GM21360 (cell line): ENCODE results near the gene FAM107B.

Experiments
- ATAC-seq: cut with Tn5 transposase; IDR thresholded peaks from one replicate; pipeline ENCODE4 v1.9.1; 2021; ENCODE audit warnings: mild to moderate bottlenecking, moderate library complexity; ENCODE audit not compliant: unreplicated experiment

Gene FAM107B

DNA sequence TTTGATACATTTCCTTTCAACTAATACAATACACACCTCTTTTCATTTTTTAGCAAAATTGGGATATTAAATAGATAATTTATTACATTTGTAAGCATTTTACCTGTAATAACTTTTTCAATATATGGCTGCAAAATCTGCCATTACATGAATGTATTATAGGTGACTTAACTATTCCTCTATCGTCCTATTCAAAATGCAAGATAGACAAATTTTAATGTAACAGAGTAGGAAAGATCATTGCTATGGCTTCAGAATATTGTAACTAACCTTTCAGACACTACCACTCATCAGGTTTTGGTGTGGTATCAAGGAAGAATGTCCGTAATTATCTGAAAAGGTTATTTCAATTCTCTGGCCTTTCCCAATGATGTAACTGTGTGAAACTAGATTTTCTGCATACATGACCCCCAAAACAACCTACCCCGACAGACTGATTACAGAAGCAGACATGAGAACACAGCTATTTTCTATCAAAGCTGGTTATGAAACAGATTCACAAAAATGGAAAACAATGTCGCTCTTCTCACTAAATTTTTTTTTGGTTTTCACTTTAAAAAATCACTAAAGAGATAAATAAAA, 211.2 kb downstream of the FAM107B start:
- no peak for ATAC-seq

DNA sequence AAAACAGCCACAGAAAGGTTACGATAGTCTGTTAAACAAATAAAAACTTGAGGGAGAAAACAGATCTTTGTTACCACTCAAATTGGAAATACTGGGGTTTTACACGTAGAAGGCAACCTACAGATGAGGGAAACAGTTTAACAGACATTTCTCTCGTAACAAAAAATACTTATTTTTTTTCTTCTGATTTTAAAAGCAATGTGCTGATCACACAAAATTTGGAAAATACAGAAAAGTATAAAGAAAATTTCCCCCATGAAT, 211.7 kb downstream of the FAM107B start:
- ATAC-seq, result no peak

DNA sequence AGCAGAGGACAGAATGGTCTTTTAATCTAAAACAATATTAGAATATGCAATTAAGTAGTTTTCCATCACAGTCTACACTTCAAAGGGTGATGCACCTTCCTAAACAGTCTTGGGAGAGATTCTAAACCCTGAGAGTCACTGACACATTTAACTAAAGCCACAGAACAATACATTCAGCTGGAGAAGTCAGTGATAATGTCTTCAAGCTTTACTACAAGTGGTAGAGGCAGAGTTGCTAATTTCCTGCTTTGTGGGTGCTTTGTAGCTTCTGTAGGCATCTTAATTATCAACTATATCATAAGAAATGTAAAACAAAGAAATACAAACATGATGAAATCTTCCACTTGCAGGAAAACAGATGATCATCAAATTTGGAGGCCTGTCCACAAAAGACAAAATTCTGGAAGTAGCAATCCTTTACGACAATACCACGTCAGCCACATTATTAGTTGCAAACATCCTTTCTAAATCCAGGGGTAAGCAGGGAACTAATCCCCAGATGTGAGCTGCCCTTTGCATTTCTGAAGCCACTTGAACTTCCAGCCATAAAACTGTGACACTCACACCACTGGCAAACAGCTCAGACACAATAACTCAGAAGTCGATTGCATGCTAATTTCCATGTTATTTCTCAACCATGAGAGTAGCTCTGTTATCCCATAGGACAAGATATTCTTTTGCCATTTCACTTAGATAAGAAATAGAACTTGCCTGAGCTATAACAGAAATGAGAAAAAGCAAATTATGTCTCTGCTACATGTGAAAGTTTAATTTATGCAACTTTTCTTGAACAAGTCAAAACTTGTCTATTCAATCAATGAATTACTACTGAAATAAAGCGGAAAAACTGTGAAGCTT, 212.2 kb downstream of the FAM107B start:
- ATAC-seq, result no peak

DNA sequence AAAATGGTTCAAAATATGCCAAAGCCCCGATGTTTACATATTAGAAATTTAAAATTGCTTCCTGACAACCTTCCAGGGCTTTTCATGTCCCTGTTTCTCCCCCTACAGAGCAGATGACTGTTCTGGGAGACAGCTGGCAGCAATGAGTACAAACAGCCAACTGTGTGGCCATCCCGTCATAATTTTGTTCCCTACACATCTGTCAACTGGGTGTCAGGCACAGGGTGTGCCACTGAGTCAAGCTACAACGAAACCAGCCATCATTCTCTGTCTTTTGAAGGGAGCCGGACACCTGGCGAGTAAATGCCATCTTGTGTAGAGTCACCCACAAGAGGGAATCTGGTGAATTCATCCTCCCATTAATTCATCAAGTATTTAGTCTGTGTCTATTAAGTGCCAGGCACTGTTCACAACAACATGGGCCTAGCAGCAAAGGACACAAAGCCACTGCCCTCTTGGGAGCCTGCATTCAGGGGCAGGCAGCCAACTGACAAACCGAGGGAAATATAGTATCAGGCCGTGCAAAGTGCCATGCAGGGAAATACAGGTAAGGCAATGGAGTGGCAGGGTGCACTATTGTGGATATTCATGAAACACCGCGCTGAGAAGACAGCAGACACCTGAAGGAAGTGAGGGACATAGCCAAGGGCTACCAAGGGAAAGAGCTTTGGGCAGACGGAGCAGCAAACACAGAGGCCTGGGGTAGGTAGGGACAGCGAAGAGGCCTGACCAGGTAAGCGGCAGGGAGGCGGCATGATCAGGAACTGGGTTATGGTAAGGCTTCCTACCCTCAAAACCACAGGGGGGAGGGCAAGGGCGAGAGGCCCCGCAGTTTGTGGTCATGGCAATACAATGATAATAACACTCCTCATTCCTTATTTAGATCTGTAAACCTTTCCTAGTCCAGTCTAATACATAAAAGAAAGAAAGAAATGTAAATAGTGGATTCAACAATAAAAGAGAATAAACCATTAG, 213.6 kb downstream of the FAM107B start:
- ATAC-seq, result no peak

DNA sequence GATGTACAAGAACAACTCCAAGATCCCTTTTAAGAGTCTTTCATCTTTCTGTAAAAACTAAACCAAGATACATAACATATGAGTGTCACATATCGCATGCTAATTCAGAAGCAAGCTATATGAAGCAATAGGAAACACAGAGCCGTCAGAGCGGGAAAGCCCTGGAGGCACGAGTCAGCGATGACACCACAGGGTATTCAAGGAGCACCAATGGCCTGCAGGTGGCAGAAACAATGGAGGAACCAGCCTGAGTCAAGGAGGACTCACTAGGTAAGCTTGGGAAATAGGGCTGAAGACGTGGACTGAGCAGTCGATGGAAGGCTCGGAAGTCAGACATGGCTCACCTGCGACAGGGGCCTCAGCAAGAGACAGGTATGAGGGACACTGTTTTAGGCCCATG, 214.4 kb downstream of the FAM107B start:
- no peak for ATAC-seq

DNA sequence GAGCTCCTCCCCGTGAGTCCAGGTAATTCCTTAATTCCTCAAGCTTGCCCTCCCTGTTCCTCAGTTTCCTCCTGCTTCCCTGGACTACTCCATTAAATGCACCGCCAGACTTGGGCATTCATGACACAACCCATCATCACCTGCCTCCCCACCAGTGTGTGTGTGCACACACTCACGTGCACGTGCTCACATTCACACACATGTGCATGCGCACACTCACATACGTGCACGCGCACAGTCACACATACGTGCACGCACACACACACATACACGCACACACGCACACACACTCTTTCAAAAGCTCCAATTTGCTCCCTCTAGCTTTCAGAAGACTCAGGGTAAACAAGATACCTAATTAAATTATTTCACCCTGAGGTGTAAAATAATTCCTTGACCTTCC, 216.7 kb downstream of the FAM107B start:
- ATAC-seq, result no peak

DNA sequence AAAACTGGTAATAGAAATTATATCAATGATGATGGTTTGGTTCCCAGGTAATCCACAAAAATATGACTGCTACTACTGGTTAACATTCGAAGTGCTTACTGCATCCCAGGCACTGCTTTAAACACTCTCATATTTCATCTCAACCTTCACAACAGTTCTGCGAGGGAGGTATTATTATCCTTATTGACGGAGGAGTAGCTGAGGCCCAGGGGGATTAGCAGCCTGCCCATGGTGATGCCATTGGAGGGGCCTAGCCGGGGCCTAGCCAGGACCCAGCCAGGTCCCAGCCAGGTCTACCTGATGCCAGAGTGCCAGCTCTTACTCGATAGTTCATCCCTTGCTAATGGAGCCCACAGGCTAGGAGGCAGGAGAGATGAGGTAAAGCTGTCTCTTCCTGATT, 217.1 kb downstream of the FAM107B start:
- ATAC-seq, result no peak

DNA sequence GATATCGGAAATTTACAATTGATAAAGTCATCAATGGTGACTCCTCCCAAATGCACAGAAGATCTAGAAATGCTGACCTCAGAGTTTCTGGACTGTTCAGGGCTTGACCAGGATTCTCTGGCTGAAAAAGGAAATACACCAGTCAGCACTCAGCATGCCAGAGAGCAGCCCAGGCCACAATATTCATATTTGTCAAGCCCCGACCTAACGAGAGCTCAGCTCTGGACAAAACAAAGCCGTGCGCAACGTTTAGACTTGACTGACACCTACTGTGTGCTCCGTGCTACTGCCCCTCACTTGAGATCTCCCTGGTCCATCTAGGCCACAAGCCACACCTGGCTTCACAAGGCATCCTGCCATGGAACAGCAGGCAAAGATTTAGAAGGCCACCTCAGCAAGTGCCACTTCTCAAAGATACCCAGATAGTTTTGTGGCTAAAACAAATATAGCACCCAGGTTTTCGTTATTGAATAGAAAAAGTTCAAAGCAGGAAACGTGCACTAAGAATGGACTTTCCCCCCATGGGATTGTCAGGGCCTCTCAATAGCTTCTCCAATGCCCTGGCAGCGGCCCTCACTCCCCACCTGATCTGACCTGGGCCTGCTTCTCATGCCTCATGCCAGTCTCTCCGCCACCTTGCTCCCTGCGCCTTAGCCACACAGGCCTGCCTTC, 218.3 kb downstream of the FAM107B start:
- peak; percentile 72 for ATAC-seq

DNA sequence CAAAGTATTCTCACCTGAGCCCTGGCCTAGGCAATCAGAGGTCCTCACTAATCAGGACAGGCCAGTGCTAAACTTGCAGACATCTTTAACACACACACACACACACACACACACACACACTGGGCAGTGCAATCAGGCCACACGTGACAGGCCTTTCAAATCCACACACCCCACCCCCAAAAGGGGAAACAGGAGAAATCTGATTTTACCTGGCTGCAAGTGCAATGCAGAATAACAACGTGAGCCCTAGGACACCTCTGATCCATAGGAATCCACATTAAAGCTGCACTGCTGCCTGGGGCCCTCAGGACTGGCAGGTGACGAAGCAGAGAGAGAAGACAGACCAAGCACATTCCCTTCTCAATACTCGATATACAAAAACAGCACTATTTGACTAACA, 218.9 kb downstream of the FAM107B start:
- ATAC-seq, result no peak

DNA sequence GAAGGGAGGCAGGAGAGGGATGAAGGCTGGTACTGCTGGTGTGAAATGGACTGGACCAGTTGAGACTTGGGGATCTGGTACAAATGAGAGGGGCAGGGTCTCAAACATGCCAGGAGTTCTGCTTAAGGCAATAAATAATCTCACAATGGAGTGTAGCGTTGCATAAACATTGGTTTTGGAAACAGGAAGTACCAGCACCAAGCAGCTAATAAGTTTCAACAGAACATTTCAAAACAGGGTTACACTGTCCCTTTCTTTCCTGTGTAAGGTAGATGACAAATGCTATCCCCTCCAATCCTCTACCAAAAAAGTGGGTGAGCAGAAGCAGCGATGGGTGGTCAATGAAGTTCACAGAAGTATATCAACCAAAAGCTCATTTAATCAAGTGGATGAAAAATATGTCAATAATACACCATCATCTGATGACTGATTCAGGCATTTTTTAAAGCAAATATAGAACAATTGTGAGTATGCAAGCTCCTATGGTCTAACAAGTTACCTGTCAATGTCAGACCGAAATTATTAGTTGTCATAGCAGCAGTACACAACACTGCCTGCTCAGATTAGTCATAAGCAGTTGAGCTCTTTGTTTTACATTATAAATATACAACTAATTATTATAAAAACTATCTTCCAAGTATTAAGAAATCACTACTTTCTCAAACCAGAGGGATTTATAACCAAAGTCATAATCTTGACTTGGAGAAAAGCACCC, 220.0 kb downstream of the FAM107B start:
- no peak for ATAC-seq

DNA sequence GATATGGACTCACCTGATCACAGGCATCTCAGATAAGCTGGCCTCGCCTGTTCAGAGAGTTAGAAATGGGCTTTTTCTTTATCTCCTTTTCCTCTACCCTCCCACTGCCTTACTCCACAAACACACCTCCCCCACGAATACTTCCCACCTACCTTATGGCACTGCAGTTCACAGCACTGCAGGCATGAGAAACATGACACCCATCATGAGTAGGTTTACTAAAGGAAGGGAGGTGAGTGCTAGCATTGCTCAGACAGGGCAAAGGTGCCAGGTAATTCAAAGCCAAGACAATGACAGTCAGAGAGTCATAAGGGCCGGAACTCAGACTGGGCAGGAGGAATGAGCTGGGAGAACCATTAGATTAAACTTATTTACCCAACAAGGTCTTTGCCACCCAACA, 220.6 kb downstream of the FAM107B start:
- ATAC-seq, result no peak

DNA sequence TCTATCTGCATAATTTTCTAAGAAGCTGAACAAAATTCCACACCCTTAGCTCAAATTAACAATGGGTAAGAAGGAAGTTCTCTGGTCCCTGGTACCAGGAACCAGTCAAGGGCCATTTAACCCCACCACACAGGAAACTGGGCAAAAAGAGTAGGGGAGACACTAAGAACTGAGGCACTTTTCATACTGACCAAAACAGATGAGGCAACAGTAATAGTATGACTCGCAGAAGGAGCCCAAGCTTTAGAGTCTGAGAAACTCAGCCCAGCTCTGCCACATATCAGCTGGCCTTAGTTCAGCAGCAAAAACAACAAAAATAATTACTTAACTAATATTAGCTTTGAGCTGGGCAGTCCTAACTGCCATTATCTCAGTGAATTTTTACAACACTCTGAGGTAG, 221.2 kb downstream of the FAM107B start:
- no peak for ATAC-seq

DNA sequence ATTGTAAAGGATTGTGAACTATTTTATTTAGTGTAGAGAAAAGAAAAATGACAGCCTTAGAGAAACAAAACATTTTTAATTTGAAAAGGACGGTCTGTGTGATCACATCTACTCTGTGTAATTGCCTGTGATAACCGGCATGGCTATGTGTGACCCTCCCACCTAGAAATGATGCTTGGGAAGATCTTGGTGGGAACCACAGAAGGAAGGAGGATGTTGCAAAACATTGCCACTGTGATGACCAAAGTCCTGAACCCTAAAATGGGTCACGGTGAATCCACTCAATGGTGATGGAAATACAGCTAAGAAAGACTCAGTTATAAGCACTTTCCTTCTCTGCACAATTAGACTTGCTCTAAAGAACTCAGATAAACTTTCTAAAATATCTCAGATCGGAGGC, 222.7 kb downstream of the FAM107B start:
- no peak for ATAC-seq

DNA sequence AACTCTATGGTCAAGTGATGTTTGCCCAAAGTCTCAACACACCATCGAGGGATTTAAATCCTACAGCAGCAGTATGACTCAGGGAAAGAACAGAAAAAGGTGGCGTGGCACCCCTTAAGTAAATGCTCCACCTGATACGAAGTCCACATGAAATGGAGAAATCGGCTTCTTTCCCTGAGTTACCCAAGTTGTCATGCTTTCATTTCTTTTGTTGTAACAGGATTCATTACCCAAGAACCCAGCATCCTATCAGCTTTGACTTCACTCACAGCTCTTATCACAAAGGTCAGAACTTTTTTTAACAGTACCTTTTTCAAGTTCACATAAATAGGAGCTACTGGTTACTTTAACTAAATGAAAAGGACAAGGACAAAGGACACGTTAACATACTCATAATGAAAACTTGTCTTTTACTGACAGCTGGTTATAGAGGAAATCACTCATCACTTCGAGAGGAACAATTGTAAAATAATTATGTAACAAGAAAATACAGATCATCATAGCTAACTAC, 224.2 kb downstream of the FAM107B start:
- no peak for ATAC-seq

DNA sequence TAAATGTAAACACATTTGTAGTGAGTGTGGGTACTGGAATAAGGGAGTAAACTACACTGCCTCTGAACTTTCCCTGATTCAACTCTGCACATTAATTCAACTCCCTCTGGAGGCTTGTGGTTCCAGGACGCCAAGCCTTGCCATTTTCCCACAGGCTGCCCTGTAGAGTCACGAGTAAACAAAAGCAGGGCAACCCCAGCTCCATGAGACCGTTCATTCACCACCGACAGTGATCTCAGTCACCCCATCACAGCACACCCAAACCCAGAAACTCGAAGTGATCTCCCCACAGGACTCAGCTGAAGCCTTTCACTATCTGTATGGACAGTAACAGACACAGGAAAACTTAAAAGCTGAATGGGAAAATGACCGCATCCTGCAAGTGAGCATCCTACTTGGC, 225.2 kb downstream of the FAM107B start:
- ATAC-seq, result no peak

DNA sequence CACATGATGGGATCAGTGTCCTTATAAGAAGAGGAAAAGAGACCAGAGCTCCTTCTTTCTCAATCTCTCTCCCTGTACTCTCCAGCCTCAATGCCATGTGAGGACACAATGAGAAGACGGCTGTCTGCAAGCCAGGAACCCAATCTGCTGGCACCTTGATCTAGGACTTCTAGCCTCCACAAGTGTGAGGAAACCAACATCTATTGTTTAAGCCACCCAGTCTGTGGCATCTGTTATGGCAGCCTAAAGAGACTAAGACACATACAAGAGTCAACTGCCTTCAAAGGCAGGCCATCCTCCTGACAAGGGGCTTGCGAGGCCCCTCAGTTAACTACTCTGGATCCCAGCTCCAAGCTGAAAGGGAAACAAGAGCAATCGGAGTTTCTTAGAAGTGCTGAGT, 225.7 kb downstream of the FAM107B start:
- ATAC-seq, result no peak

DNA sequence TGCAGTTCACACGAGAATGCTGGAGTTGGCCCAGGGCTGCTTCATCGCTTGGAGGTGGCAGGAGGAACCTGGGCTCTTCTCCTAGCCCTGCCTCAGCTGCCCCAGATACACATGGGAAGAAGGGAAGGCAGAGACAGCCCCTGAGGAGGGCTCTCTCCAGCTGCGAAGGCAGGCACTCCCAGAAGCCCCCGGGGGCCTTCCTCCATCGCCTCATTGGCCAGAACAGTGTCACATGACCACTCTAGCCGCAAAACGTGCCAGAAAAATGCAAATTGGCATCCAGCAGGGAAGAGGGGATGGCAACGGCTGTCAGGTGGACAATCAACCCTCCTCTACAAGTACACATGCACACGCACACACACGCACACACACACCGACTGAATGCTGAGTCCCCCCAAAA, 226.2 kb downstream of the FAM107B start:
- no peak for ATAC-seq

DNA sequence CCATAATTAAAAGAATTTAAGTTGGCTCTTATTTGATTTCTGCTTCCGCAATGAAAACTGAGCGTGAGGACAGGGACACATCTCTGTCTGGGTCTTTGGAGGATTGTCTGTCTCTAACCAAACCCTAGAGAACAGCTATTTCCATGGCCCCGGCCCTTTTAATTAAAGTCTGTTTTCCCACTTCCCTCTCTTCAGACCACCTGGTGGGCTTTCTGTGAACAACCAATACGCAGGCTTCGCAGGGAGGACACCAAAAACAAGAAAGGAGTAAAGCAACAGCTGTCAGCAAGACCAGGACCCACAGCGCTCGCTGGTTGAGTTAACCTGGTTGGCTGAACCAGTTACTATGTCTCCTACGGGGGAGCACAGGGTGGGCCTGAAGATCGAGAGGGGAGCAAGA, 226.9 kb downstream of the FAM107B start:
- no peak for ATAC-seq

DNA sequence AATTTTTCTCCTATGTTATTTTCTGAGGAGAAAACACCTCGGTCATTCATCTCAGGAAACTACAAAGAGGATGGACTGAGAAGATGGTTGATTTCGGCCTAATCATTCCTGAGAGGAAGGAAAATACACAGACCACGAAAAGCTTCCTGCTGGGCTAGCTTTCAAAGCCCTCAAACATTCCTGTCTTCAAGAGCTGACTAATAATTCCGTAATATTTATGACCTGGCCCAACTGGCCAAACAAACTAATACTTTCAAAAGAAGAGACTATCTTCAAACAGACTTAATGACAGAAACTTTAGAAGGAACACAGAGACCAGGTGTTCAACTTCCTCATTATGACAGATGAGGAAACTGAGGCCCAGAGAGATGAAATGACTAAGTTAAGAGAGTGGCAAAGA, 228.9 kb downstream of the FAM107B start:
- ATAC-seq, result no peak

DNA sequence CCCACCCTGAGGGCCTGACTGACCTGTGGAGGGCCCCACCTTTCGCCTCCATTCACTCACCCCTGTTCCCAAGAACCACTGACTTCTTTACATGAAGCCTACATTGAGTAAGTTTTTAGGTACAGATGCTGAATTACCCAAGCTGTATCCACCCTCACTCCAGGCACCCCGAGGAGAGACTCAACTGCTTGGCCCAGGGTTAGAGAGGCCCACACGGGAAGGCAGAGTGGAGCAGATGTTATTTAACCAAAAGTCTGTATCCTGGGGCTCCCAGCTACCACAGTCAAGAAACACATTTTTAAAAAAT, 230.8 kb downstream of the FAM107B start:
- no peak for ATAC-seq
